HG03159 (cell line): ENCODE data around the gene OR2Z1.
"Not testable (repeated sequence)": the region's sequence is repeated elsewhere in the genome, so short reads cannot be mapped to it uniquely, and the experiment has no call there.

Experiments
- ATAC-seq: cut with Tn5 transposase; IDR thresholded peaks from one replicate; pipeline ENCODE4 v1.9.1; 2021; ENCODE audit warnings: mild to moderate bottlenecking, moderate library complexity; ENCODE audit not compliant: unreplicated experiment

The OR2Z1 gene

GRCh38 chr19:8702350-8702749, 19.1 kb upstream of the OR2Z1 start:
- no peak for ATAC-seq

GRCh38 chr19:8703223-8703622, 18.2 kb upstream of the OR2Z1 start:
- no peak for ATAC-seq

DNA sequence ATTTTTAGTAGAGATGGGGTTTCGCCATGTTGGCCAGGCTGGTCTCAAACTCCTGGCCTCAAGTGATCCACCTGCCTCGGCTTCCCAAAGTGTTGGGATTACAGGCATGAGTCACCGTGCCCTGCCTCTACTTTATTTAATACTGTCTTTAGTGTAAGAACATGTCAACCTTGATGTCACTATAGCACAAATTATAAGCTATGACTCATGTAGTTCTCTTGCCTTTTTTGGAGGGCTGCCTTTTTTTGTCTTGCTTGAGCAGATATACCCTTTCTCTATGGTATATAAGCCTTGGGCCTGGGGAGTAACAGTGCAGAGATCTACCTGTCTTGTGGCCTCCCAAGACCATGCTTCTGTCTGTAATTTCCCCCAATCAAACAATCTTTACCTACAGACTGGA, 16.1 kb upstream of the OR2Z1 start:
- not testable (repeated sequence) for ATAC-seq

- ATAC-seq = no peak
These were observed 15.7 kb upstream of the OR2Z1 start for GRCh38 chr19:8705742-8706141.

DNA sequence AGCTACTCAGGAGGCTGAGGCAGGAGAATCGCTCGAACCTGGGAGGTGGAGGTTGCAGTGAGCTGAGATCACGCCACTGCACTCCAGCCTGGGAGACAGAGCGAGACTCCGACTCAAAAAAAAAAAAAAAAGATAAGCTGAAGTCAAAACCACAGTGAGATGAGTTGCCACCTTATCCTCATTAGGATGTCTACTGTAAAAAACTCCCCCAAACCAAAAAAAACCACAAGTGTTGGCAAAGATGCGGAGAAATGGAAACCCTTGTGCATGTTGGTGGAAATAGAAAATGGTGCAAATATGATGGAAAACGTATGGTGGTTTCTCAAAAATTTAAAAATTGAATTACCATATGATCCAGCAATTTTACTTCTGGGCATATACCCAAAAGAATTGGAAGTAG, 11.1 kb upstream of the OR2Z1 start:
- not testable (repeated sequence) for ATAC-seq

- no peak for ATAC-seq
These were observed 598 bp downstream of the OR2Z1 start for GRCh38 chr19:8722032-8722431.

- no peak for ATAC-seq
These were observed 2.8 kb downstream of the OR2Z1 start for GRCh38 chr19:8724276-8724675.

GRCh38 chr19:8731428-8732169, 10.2 kb downstream of the OR2Z1 start:
- no peak for ATAC-seq

GRCh38 chr19:8738377-8738776, 16.9 kb downstream of the OR2Z1 start:
- no peak for ATAC-seq

GRCh38 chr19:8739291-8740065, 18.0 kb downstream of the OR2Z1 start:
- not testable (repeated sequence) for ATAC-seq

- ATAC-seq = not testable (repeated sequence)
These were observed 45.8 kb downstream of the OR2Z1 start for GRCh38 chr19:8767257-8767656.

DNA sequence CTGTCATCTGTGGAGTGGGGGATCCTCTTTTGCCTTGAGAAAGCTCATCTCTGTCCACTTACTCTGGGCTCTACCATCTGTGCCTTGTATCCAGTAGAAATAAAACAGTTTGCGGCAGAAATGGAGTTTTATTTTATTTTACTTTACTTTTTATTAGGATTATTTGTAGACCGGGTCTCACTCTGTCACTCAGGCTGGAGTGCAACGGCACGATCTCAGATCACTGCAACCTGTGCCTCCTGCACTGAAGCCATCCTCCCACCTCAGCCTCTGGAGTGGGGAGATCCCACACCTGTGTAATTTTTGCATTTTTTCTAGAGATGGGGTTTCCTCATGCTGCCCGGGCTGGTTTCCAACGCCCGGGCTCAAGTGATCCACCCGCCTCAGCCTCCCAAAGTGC, 47.8 kb downstream of the OR2Z1 start:
- ATAC-seq = not testable (repeated sequence)

DNA sequence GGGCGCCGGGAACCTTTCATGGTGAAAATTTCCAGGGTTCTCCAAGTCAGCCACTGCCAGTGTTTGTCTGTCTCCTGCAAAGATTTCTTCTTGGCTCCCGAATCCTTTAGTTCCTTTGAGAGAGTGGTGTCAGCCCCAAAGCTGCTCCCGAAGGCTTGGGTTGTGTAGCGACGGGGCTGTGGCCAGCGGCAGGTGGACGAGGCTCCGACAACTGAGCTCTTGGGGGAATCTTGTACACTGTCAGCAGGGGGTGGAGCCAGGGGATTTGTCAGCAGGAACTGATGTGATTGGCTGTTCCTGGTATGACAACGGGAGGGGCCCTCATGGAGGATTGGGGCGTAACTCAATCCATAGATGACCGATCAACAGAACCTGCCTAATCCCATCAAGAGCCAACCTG, 52.2 kb downstream of the OR2Z1 start:
- ATAC-seq = not testable (repeated sequence)
